Tibial nerve (tissue), 4 donors: ENCODE measurements around the gene MAN2A1. TPM values are rescaled to one million over a fixed set of nuclear protein-coding genes. Genes with fewer than 3 reads are reported as not detected.

ENCODE experiments used
- DNase-seq, 2 donors: peaks; one replicate each; pipeline ENCODE4 v3.0.0-alpha.2; 2019; ENCODE audit warnings: low spot score in 2 of 2
- H3K27ac ChIP-seq, 4 donors: fragments of 200-600 bp; sonication (generic) in 3 of 4; one replicate each; pipeline ENCODE4 v1.5.1; 2017 to 2019; ENCODE audit warnings: mild to moderate bottlenecking in 1 of 4
- H3K27me3 ChIP-seq, 2 donors: fragments of 200-600 bp; sonication (generic) in 1 of 2; one replicate each; pipeline versions ENCODE4 v1.5.1 to v1.6.0; 2017 to 2019
- H3K36me3 ChIP-seq, 3 donors: fragments of 200-600 bp; sonication (generic); one replicate each; pipeline ENCODE4 v1.5.1; 2018 to 2019
- H3K4me1 ChIP-seq, 4 donors: fragments of 200-600 bp; sonication (generic) in 3 of 4; one replicate each; pipeline ENCODE4 v1.5.1; 2017 to 2019
- H3K4me3 ChIP-seq, 4 donors: fragments of 200-600 bp; sonication (generic) in 3 of 4; one replicate each; pipeline ENCODE4 v1.5.1; 2017 to 2019; ENCODE audit warnings: mild to moderate bottlenecking in 1 of 4, moderate library complexity in 1 of 4
- H3K9me3 ChIP-seq, 4 donors: fragments of 200-600 bp; sonication (generic) in 3 of 4; one replicate each; pipeline ENCODE4 v1.5.1; 2017 to 2019
- CTCF ChIP-seq, 5 experiments: fragments of 200-600 bp in 3 of 5; fragments of 450-650 bp in 2 of 5; sonication (generic) in 3 of 5; IDR thresholded peaks; one replicate each; pipeline ENCODE4 v1.5.1; 2016 to 2019; ENCODE audit warnings: antibody characterized with exemption in 5 of 5, mild to moderate bottlenecking in 3 of 5, moderate library complexity in 2 of 5
- EP300 ChIP-seq, 2 donors: sonication (generic); formaldehyde crosslinking; IDR thresholded peaks; one replicate each; pipeline ENCODE4 v1.6.1; 2017; ENCODE audit warnings: antibody characterized with exemption in 2 of 2, mild to moderate bottlenecking in 1 of 2
- POLR2A ChIP-seq, 2 donors: fragments of 450-650 bp; IDR thresholded peaks; one replicate each; pipeline ENCODE4 v1.6.1; 2017; ENCODE audit warnings: antibody characterized with exemption in 2 of 2, mild to moderate bottlenecking in 2 of 2, moderate library complexity in 2 of 2
- WGBS, 2 donors: methylation state at CpG; one replicate each; pipeline ENCODE4 v1.1.5; 2018; 5-methylcytosine and 5-hydroxymethylcytosine counted together
- total RNA-seq, 4 donors: library from RNA; depleted of rRNA; stranded (reverse); fragments of >200 nt; gene quantifications; one replicate each; pipeline ENCODE4 v1.1.0, GENCODE V29; 2016

MAN2A1 gene
- total RNA-seq, 4 donors from 2014 or later: 50.0 to 66.0 (median 56.7) TPM

GRCh38 chr5:109723606-109724005, 33.9 kb downstream of the MAN2A1 start:
- Histone ChIP-seq H3K36me3 (peaks cover 0 to 14% (median 0%) of the 10 kb centered on the region in 3 donors), H3K4me1 (peaks cover 0 to 3% (median 0%) of the 10 kb centered on the region in 4 donors), H3K9me3 (no peaks in the 10 kb centered on the region), H3K4me3 (no peak overlapping the region), H3K27me3 (no peaks in the 10 kb centered on the region), H3K27ac (no peak overlapping the region)
- TF ChIP-seq POLR2A (IDR thresholded peaks at IDR 0.05) (no peak), EP300 (IDR thresholded peaks at IDR 0.05) (no peak), CTCF (IDR thresholded peaks at IDR 0.05) (no peak)
- no peak for DNase-seq

- Histone ChIP-seq H3K27ac (no peak overlapping the region), H3K9me3 (no peaks in the 10 kb centered on the region), H3K27me3 (no peaks in the 10 kb centered on the region), H3K4me3 (no peak overlapping the region), H3K4me1 (peaks cover 0 to 3% (median 0%) of the 10 kb centered on the region in 4 donors), H3K36me3 (peaks cover 0 to 19% (median 0%) of the 10 kb centered on the region in 3 donors)
- no peak for DNase-seq
- TF ChIP-seq CTCF (IDR thresholded peaks at IDR 0.05): no peak
- no peak for TF ChIP-seq EP300 (IDR thresholded peaks at IDR 0.05)
- TF ChIP-seq POLR2A (IDR thresholded peaks at IDR 0.05): no peak
- 97 to 98% methylated on average over 2 of the region's 2 CpGs for WGBS, 2 donors
Measured at GRCh38 chr5:109725135-109725534, 35.4 kb downstream of the MAN2A1 start.

GRCh38 chr5:109739741-109740728, 50.3 kb downstream of the MAN2A1 start:
- Histone ChIP-seq H3K36me3 (peaks cover 0 to 3% (median 0%) of the 10 kb centered on the region in 3 donors), H3K4me1 (peaks cover 0 to 44% (median 25%) of the 10 kb centered on the region in 4 donors), H3K4me3 (no peak overlapping the region), H3K9me3 (no peaks in the 10 kb centered on the region), H3K27ac (no peak overlapping the region), H3K27me3 (no peaks in the 10 kb centered on the region)
- WGBS, 2 donors: 60 to 83% methylated on average over 3 to 4 of the region's 4 CpGs
- TF ChIP-seq CTCF (IDR thresholded peaks at IDR 0.05): no peak
- DNase-seq: no peak

- TF ChIP-seq CTCF (IDR thresholded peaks at IDR 0.05) (no peak), POLR2A (IDR thresholded peaks at IDR 0.05) (no peak), EP300 (IDR thresholded peaks at IDR 0.05) (no peak)
- Histone ChIP-seq H3K27me3 (no peaks in the 10 kb centered on the region), H3K4me3 (no peak overlapping the region), H3K9me3 (no peaks in the 10 kb centered on the region), H3K4me1 (peaks cover 0 to 44% (median 25%) of the 10 kb centered on the region in 4 donors), H3K36me3 (no peaks in the 10 kb centered on the region), H3K27ac (no peak overlapping the region)
- WGBS, 2 donors: 26 to 36% methylated on average over 1 of the region's 1 CpG
- DNase-seq: no peak
Measured at GRCh38 chr5:109740966-109741365, 51.2 kb downstream of the MAN2A1 start.

- peaks cover 0 to 44% (median 25%) of the 10 kb centered on the region in 4 donors for H3K4me1 ChIP-seq
- no peaks in the 10 kb centered on the region for H3K9me3 ChIP-seq
- WGBS, 2 donors: 38 to 43% methylated on average over 1 of the region's 1 CpG
- DNase-seq: no peak
- no peak for TF ChIP-seq CTCF (IDR thresholded peaks at IDR 0.05)
- no peak for TF ChIP-seq EP300 (IDR thresholded peaks at IDR 0.05)
- TF ChIP-seq POLR2A (IDR thresholded peaks at IDR 0.05): no peak
- no peaks in the 10 kb centered on the region for H3K27me3 ChIP-seq
- H3K27ac ChIP-seq: no peak overlapping the region
- no peak overlapping the region for H3K4me3 ChIP-seq
- no peaks in the 10 kb centered on the region for H3K36me3 ChIP-seq
Measured at GRCh38 chr5:109741390-109741789, 51.7 kb downstream of the MAN2A1 start.
